Mesothelial cell of epicardium (in vitro differentiated cells): Measurements from ENCODE around the gene ZNF281. TPM values are rescaled to one million over a fixed set of nuclear protein-coding genes. Genes with fewer than 3 reads are reported as not detected.

ENCODE experiments used
- DNase-seq, 2 experiments: peaks; one replicate each; pipeline ENCODE4 v3.0.0; 2021; ENCODE audit warnings: low spot score in 2 of 2; ENCODE audit not compliant: unreplicated experiment in 2 of 2
- H3K27ac Mint-ChIP-seq: 2 replicates; pipeline ENCODE4 v1.8.0; 2021; ENCODE audit warnings: mixed read lengths
- H3K27me3 Mint-ChIP-seq: 2 replicates; pipeline ENCODE4 v1.8.0; 2021; ENCODE audit warnings: low read depth, mixed read lengths
- H3K36me3 Mint-ChIP-seq: 2 replicates; pipeline ENCODE4 v1.8.0; 2021; ENCODE audit warnings: mixed read lengths
- H3K4me1 Mint-ChIP-seq: 2 replicates; pipeline ENCODE4 v1.8.0; 2021; ENCODE audit warnings: mixed read lengths
- H3K4me3 Mint-ChIP-seq: 2 replicates; pipeline ENCODE4 v1.8.0; 2021; ENCODE audit warnings: mild to moderate bottlenecking, moderate library complexity, mixed read lengths
- H3K9me3 Mint-ChIP-seq: 2 replicates; pipeline ENCODE4 v1.8.0; 2021; ENCODE audit warnings: mixed read lengths
- total RNA-seq: library from RNA; stranded (reverse); gene quantifications from 3 replicates; pipeline ENCODE4 v1.2.1, GENCODE V29; 2021
- TF ChIP-seq, protein P1 (sequence below): fragments of 200-600 bp; sonication (generic); IDR thresholded peaks from one replicate; pipeline ENCODE4 v1.5.0; 2021; ENCODE audit warnings: antibody characterized with exemption; ENCODE audit not compliant: unreplicated experiment

ZNF281 gene
- total RNA-seq, 1 donor from 2014 or later, result 26.5 TPM

DNA sequence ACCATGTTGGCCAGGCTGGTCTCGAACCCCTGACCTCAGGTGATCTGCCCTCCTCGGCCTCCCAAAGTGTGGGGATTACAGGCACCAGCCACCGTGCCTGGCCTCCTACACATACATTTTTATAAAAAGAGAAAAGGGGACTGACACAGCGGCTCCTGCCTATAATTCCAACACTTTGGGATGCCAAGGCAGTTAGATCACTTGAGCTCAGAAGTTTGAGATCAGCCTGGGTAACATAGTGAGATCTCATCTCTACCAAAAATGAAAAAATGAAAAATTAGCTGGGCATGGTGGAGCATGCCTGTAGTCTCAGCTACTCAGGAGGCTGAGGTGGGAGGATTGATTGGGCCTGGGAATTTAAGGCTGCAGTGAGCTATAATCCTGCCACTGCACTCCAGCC lies 23.4 kb downstream of the ZNF281 start:
- Mint-ChIP-seq H3K9me3 (no peaks in the 10 kb centered on the region), H3K27me3 (no peaks in the 10 kb centered on the region), H3K36me3 (no peaks in the 10 kb centered on the region), H3K4me3 (no peak overlapping the region), H3K27ac (no peak overlapping the region), H3K4me1 (peaks cover 4% of the 10 kb centered on the region)
- TF ChIP-seq, protein P1, sequence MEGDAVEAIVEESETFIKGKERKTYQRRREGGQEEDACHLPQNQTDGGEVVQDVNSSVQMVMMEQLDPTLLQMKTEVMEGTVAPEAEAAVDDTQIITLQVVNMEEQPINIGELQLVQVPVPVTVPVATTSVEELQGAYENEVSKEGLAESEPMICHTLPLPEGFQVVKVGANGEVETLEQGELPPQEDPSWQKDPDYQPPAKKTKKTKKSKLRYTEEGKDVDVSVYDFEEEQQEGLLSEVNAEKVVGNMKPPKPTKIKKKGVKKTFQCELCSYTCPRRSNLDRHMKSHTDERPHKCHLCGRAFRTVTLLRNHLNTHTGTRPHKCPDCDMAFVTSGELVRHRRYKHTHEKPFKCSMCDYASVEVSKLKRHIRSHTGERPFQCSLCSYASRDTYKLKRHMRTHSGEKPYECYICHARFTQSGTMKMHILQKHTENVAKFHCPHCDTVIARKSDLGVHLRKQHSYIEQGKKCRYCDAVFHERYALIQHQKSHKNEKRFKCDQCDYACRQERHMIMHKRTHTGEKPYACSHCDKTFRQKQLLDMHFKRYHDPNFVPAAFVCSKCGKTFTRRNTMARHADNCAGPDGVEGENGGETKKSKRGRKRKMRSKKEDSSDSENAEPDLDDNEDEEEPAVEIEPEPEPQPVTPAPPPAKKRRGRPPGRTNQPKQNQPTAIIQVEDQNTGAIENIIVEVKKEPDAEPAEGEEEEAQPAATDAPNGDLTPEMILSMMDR, result no peak
- DNase-seq, result no peak

DNA sequence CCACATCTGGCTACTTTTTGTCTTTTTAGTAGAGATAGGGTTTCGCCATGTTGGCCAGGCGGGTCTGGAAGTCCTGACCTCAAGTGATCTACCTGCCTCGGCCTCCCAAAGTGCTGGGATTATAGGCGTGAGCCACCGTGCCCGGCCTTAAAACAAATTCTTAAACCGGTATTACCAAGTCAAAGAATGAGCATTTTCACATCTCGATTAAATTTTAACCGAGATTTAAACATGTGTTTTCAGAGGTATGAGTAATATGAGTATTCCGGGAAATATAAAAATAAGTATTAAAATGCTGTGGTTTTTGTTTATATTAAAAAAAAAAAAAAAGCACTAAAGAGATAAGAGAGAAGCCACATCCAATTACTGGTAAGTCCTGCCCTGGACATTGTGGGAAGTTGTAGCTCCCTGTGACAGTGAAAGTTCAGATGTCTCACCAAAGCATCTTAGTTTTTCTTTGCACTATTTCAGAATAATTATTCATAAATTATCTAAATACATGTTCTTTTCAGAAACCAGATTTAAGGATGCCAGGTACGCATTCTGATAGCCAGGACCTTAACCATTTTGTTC lies 24.9 kb downstream of the ZNF281 start:
- TF ChIP-seq, protein P1, result no peak
- Mint-ChIP-seq H3K9me3 (no peaks in the 10 kb centered on the region), H3K4me1 (peaks cover 12% of the 10 kb centered on the region), H3K36me3 (no peaks in the 10 kb centered on the region), H3K27me3 (no peaks in the 10 kb centered on the region), H3K27ac (no peak overlapping the region), H3K4me3 (no peak overlapping the region)
- DNase-seq, result no peak

DNA sequence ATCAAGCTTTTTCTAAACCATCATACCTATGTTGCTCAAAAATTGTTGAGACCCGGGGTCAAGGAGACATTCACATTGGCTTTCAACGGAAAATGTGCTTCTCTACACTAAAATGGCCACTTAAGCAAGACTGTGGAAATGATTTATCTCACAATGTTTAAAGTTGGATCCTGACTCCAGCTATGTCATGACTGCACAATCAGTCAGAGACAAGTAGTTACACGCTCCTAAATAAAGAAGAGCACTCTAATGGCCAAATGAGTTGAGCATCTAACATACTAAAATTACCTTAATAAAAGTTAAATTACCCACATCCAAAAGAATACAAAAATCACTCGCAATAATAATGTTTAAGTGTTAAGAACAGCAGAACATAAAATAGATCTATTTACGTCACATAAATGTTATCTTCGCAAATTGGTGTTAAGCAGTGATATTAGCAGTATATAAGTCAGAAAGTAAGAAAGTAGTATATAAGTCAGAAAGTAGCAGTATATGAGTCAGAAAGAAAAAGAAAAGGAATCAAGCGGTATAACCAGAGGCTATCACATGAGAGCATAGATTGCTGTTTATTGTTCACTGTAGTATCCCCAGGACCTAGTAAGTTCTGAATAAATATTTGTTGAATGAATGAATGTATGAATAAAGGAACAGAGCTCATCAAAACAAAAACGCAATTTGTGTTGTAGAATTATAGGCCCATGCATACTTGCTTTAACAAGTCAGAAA lies 28.4 kb downstream of the ZNF281 start:
- Mint-ChIP-seq H3K9me3 (peaks cover 6% of the 10 kb centered on the region), H3K27ac (no peak overlapping the region), H3K36me3 (no peaks in the 10 kb centered on the region), H3K4me3 (no peak overlapping the region), H3K4me1 (peaks cover 19% of the 10 kb centered on the region), H3K27me3 (no peaks in the 10 kb centered on the region)
- TF ChIP-seq, protein P1, result no peak
- DNase-seq, result no peak

DNA sequence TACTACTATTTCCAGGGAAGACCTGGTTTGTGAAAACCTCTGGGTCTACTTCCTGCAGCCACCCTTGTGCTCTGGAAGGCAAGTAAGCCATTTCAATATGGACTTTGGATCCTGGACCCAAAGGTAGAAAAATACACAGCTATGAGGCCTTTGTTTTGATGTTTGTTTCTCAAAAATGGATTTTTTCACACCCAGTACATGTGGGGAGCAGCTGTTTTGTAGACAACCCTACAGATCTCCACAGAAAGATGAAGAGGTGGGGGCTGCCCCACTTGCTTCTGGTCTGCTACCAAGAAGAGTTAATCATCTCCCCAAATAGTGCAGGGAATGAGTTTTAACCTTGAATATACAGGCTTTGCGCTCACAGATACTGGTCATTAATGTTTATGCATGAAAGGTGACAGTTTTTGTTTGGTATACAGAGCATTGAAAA lies 29.2 kb downstream of the ZNF281 start:
- Mint-ChIP-seq H3K36me3 (no peaks in the 10 kb centered on the region), H3K27ac (no peak overlapping the region), H3K4me3 (no peak overlapping the region), H3K4me1 (peaks cover 23% of the 10 kb centered on the region), H3K9me3 (peaks cover 6% of the 10 kb centered on the region), H3K27me3 (no peaks in the 10 kb centered on the region)
- no peak for DNase-seq
- TF ChIP-seq, protein P1, result no peak

DNA sequence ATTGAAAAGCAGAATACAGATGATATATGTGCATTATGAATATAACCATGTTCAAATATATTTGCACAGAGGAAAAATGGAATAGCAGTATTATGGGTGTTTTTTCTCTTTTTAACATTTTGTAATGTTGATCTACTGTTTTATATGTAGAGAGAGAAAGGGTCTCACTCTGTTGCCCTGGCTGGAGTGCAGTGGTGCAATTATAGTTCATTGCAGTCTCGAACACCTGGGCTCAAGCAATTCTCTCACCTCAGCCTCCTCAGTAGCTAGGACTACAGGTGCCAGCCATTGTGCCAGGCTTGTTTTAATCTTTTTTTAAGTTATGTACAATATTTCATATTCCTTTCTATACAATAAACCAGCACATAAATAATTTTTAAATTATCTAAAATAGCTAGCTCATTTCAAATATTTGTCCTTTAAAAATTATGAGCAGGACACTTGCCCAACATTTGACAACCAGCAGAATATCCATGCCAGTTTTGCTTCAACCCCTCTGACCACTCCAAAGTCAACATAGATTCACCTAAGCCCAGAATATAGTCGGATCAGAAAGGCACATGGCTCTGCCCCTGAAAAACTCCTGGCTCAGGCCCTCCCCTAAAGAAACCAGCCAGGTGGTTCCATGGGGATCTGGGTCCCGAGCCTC lies 29.8 kb downstream of the ZNF281 start:
- Mint-ChIP-seq H3K9me3 (peaks cover 6% of the 10 kb centered on the region), H3K4me3 (no peak overlapping the region), H3K4me1 (peaks cover 27% of the 10 kb centered on the region)

More for the DNA sequence above, 29.8 kb downstream of the ZNF281 start:
- TF ChIP-seq, protein P1, result no peak
- H3K27me3 Mint-ChIP-seq, result no peaks in the 10 kb centered on the region
- no peaks in the 10 kb centered on the region for H3K36me3 Mint-ChIP-seq
- no peak for DNase-seq
- H3K27ac Mint-ChIP-seq, result no peak overlapping the region
